GM21447 (cell line): Measurements from ENCODE around the gene PCAT7.
"Not testable (repeated sequence)": the region's sequence is repeated elsewhere in the genome, so short reads cannot be mapped to it uniquely, and the experiment has no call there.

Source experiments
- ATAC-seq: cut with Tn5 transposase; IDR thresholded peaks from one replicate; pipeline ENCODE4 v1.9.1; 2021; ENCODE audit not compliant: unreplicated experiment

Gene PCAT7

DNA sequence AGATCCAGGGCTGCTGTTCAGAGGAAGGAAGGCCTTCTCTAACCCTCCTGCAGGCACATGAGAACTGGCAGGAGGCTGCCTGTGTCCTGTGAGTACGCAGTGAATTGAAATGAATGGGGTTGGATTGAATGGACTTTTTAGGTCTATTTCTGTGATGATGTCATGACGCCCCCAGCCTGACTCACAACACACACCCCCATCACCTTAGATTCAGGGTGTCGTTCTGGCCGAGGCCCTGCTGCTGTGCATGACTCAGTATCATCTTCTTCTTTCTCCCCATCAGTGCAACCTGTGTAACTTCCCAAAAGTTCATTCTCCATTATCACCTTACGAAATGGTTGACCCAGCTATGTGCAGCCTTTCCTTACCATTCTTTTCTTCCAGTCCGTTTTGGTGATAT, 5.4 kb downstream of the PCAT7 start:
- ATAC-seq, result no peak

DNA sequence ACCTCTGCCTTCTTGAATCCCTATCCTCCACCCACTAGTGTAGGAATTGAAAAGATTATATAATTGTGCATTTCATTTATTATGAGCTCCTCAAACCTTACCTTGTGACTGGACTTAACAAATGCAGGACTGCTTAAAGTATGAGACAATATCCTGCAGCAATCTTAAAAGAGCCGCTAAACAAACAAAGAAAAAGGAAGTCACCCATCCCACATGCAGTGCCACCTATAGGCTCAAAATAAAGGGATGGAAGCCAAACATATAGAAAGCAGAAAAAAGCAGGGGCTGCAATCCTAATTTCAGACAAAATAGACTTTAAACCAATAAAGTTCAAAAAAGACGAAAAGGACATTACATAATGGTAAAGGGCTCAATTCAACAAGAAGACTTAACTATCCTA, 8.7 kb downstream of the PCAT7 start:
- no peak for ATAC-seq

DNA sequence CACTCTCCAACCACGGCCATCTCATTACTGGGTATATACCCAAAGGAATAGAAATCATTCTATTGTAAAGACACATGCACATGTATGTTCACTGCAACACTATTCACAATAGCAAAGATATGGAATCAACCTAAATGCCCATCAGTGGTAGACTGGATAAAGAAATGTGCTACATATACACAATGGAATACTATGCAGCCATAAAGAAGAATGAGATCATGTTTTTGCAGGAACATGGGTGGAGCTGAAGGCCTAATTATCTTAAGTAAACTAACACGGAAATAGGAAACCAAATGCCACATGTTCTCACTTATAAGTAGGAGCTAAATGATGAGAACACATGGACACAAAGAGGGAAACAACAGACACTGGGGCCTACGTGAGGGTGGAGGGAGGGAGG, 9.4 kb downstream of the PCAT7 start:
- not testable (repeated sequence) for ATAC-seq

DNA sequence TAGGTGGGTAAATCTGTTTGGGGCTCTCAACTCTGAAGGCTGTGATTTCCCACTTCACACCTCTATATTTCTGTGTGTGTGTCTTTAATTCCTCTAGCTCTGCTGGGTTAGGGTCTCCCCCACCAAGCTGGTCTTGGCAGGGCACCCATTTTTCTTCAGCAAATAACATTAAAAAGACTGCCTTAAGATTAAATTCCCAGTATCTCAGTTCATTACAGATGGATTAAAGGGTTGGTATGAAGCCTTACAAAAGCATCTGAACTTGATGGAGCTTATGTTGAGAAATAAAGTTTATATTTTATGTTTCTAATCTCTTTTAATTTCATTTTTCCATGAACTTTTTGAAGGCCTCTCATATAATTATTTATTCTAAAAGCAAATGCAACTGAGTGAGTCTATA, 11.7 kb downstream of the PCAT7 start:
- no peak for ATAC-seq

DNA sequence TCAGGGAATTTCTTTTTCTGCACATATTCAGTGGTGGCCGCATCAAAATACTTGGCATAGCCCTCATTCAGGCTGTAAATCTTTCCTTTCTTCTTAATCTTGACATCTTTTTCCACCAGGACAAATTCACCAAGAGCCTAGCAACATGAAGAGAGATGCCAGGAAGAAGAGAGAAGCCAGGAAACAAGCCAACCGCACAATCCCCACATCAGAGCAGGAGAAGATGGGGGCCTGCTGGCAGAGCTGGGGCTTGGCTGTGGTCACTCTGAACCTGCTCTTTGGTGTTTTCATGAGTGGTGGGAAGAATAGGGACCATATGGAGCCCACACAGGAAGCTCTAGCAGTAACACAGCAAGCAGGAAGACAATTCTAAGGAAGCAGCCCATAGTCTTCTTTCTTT, 12.4 kb downstream of the PCAT7 start:
- no peak for ATAC-seq

DNA sequence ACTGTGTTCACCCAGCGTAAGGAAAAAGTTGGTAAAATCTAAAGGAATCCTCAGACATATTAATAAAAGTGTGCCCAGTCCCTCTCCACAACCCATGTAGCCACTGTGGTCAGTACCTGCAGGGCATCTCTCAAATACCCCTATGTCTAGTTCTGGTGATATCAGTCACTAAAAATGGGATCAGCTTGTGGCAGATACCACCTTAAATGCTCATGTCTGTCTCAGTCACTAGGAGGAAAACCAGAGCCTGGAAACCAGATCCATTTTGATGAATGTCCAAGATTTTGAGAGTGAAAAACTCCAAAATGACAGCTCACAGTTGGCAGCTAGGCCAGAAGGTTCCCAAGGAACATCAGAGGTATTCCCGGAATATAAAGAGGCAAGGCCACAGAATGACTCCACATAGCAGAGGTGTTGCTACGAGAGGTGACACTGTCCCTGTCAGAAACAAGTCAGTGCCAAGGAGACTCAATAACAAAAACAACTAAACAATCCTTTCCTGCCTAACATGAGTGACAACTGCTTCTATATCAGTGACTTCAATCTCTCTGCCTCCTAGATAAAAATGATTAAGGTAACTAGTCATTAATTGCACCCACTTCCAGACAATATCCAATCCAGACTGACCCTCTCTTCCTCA, 13.5 kb downstream of the PCAT7 start:
- no peak for ATAC-seq

DNA sequence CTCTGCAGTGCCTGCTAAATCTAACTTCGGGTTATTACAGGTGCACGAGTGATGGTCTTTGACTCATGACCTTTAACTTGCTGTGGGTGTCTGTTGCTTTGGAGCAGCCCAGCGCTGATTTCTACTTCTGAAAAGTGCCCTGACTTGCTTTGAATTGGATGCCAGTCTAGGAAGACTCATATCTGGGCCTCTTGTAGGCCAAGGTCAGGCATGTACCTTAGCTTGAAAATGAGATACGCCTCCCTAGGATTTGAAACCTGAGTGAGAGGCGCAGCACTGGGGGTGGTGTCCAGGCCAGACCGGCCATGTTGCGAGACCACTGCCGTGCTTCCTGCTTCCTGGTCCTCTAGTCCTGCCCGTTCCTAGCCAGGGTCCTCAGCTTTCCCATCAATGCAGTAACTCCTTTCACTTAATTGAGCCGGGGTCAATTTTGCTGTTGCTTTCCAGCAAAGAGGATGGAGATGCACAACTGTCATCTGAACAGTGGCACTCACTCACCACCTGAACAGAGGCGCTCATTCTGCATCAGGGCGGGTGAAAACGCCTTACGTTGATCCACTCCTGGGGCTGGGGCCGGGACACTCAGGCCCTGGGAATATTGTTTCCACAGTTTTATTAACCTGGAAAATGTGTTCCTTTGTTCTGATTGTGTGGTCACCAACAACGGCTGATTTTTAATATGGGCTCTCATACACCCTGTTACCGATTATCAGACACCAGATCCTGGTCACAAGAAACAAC, 14.3 kb downstream of the PCAT7 start:
- ATAC-seq, result no peak

DNA sequence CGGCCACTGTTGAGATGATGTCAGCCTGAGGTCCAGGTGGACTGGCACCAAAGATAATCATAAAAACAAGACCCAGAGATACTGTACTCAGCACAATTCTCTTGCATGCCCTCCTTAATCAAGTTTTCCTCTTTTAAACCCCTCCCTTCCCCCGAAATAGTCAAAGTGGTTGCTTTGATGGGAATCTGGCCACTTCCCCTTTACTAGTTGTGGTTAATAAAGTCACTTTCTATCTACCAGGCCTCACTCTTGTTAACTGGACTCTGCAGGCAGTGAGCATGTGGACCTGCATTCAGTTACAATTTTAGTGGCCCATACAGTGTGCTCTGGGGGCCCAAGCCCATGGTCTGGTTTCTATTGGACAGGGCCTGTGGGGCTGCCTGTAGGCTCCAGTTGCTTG, 21.2 kb downstream of the PCAT7 start:
- no peak for ATAC-seq

DNA sequence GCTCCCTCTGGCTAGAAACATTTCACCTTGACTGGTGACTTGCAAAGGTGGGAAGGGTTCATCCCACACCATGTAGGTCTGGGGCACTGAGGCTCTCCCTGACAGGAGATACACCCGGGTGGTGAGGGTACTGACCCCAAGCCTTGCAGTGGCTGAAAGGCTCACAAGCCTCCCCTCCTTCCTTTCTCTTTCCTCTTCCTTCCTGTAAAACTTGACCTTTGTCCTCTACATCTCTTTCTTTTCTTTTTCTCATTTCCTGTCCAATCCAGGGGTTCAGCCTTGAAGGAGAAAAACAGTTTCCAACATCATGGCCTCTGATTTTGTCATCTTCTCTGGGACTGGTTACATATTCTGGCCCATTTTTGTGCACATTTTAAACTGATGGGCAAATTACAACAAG, 22.2 kb downstream of the PCAT7 start:
- ATAC-seq, result no peak

DNA sequence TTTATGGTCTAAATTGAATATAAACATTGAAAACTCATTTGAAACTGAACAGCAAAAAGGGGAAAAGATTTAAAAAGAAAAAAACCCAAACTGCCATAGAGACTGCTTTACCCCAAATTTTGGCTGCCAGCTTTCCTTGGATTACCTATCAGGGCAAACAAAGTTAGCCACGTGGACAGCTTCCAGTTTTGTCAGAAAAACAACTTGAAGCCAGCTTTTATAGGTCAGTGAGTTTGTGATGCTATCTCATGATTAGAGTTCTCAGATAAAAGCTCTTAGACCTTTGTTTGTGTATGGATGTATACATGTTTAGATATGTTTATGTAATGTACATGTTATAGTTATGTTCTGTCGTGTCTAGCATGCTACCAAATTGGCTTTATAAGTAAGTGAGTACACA, 22.7 kb downstream of the PCAT7 start:
- no peak for ATAC-seq

DNA sequence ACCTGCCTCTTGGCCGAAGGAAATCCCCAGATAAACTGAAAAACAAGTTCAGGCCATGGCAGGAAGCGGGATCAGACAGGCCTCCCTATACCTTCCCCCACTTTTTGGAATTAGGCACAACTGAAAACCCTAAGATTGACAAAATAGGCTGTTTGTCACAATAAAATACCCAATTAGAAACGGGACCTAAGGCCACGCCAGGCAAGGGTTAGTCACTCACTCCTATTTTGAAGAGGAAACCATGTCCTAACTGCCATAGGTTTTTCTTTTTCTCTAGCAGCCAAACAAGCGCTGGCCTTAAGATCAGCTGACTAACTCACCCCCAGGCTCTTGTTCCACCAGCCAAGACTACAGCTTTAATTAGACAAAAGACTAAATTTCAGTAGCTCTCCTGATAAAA, 26.8 kb downstream of the PCAT7 start:
- ATAC-seq, result no peak

DNA sequence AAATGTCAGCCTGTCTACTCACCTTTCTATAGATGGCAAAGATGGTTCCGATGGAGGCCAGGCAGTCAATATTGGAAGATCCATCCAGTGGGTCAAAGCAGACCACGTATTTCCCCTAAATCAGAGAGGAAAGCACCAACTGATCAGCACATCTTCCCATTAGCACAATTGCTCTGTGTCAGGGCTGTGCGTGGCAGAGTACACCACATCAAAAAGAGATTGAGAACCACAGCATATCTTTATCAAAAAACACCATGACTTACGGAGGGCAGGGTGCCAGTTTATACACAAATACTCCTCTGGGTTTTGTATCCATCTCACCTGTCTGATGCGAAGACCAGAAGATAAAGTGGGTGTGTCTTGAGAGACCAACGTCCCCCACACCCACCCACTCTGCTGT, 29.7 kb downstream of the PCAT7 start:
- ATAC-seq, result no peak

DNA sequence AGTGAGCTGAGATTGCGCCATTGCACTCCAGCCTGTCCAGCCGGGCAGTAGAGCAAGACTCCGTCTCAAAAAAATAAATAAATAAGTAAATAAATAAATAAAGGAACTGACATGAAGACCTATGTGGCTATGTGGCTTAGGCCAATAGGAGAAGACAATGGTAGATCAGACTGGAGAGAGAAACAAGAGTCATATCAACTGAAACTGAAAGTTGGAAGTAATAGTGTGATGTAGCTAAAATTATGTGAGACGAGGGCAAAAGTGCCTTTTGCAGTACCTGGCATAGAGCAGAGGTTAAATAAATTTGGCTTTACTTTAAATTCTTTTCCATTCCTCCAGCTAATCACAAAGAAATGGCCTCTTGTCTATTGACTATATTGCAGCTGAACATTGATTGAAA, 31.4 kb downstream of the PCAT7 start:
- no peak for ATAC-seq

DNA sequence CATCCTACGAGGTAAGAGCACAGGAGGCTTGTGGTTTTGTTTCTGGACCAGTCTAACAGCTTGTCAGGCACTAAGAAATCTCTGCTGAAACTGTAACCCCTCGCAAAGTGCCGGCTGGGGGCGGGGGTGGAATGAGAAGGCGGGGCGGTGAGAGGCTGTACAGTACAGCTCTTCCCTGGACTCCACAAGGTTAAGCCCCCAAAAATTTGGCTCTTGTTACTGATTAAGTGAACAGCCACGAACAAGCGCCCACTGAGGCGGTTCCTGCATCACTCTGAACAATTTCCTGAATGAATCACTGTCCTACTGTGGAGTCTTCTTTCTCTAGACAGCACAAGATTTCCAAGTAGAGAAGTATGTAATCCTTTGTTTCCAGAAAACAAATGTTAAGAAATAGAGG, 31.9 kb downstream of the PCAT7 start:
- no peak for ATAC-seq

DNA sequence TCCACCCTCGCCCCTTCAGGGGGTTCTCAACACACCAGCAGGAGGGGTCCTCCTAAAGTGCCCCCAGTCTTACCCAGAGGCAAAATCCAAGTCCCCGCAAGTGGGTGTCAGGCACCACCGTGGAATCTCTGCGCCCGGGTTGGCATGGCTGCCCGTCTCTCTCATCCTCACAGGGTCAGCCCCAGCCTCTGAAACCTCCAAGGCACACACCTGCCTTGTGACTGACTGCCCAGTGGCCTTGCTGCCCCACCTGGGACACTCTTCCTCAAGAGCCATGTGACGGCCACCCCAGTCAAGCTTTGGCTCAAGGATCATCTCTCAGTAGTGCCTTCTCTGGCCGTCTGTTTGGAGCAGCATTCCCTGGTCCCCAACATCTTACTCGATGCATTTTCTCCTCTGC, 33.8 kb downstream of the PCAT7 start:
- ATAC-seq, result no peak

DNA sequence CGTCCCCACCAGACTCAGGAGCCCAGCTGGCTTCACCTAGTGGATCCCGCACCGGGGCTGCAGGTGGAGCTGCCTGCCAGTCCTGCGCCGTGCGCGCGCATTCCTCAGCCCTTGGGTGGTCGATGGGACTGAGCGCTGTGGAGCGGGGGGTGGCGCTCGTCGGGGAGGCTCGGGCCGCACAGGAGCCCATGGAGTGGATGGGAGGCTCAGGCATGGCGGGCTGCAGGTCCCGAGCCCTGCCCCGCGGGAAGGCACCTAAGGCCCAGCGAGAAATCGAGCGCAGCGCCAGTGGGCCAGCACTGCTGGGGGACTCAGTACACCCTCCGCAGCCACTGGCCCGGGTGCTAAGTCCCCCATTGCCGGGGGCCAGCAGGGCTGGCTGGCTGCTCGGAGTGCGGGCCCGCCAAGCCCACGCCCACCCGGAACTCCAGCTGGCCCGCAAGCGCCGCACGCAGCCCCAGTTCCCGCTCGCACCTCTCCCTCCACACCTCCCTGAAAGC, 36.2 kb downstream of the PCAT7 start:
- ATAC-seq, result not testable (repeated sequence)

DNA sequence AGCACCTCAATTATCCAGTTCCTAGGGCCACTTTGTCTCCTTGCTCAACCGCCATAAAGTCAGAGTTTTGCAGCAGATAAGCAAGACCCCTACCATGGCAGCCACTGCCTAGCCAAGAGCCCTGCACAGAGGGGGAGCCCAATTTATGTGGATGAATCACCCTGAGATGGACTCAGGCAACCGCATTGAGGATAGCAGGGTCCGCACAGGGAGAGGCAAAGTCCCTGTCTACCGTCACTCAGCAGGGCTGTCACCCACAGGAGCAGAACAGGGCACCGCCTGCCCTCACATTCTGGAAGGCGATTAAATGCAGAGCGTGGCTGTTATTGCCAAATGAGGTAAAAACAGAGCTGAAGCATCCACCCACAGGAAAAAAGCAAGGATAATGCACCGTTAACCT, 37.0 kb downstream of the PCAT7 start:
- no peak for ATAC-seq

DNA sequence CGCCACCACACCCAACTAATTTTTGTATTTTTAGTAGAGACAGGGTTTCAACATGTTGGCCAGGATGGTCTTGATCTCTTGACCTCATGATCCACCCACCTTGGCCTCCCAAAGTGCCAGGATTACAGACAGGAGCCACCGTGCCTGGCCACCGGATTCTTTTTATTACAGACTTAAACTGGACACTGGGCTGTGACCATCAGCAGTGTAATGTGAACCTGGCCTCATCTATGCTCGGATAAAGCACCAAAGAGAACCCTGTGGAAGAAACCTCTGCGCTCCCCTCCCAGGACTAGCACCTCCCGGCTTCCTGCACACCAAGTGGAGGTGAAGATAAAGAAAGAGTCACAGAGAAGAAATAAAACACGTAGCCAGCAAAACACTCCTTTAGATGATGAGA, 37.8 kb downstream of the PCAT7 start:
- not testable (repeated sequence) for ATAC-seq

DNA sequence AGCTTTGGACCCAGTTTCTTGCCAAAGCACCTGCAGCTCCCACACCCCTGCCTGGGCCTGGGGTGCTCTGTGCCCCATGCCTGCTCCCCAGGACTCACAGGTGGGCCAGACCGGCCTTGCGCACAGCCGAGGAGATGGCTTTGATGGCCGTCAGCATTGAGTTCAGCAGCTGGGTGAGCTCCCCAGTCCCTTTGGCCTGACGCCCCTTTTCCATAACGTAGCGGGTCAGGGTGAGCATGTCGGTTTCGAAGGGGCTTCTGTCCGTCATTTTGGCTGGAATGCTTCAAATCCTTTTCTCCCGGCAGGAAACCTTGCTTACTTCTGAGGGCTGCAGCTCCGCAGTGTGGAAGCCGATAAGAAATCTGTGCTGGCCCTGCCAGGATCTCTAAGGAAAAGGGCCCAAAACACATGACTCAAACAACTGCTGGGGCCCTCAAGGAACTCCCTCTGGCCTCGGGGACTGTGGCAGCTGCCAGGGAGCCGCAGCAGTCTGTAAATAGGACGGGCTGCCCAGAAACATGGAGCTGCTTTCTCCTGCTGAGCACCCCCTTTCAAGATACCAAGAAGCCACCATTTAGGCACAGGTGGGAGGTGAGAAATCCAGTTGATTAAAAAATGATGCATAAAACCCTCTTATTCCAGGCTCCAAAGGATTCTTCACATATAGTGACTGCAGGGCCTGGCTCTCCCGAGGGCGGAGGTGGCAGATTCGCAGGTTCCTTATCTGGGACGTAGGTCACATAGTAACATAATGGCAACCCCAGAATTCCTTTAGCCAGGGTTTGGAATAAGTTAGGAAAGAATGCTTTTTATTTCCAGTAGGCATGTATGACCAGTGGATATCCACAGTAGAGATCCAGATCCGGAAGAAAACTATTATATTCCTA, 38.8 kb downstream of the PCAT7 start, which contains the start of gene FBP2:
FBP2 (minus strand) TSS at position 366 of the 887 bp plus-strand sequence; CDS start at position 268, 98 bp downstream.
- no peak for ATAC-seq

DNA sequence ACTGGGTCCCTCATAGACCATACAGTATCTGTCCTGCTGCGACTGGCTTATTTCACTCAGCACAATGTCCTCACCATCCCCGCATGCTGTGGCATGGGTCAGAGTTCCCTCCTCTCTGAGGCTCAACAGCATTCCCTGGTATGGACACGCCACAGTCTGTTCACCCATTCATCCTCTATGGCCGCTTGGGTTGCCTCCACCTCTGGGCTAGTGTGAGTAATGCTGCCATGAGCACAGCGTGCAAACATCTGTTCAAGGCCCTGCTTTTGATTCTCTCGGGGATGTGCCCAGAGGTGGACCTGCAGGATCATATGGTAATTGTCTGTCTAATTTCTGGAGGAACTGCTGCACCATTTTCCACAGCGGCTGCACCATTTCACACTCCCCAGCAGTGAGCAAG, 44.2 kb downstream of the PCAT7 start:
- ATAC-seq, result no peak

DNA sequence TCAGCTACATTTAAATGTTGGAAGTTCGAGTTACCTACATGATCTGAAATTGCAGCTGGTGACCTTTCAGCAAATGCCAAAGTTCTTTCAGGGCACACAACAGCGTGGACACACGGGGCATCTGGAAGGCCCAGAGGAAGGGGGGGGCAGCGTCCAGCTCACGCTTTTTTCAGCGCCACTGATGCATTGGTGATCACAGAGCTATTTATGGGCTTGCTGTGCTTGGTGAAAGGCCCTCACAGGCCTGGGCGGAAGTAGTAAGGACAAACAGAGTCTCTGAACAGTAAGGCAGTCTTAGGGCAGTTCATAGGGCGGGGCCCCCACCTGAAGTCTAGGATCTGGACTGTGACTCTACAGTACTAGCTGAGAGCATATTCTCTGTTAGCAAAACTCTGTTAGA, 45.4 kb downstream of the PCAT7 start:
- ATAC-seq, result no peak

DNA sequence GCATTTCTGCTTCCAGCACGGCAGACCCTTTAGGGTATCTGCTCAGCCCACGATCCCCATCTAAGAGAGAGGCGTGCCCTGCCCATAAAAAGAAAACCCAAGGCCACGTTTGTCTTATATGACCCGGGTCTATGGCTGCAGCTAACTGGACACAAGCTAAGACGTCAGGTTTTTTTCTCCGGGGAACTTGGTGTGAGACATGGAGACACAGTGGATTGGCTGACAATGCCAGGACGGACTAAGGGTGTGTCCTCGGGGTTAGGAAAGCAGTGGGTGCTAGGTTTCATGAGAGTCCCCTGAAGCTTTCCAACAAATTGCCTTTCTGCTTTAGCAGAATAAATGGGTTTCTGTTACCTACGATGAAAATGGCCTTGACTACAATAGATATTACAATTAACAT, 45.8 kb downstream of the PCAT7 start:
- ATAC-seq, result no peak
